Naive thymus-derived CD4-positive, alpha-beta T cell (primary cell): ENCODE results near the gene ARPP19. TPM values are rescaled to one million over a fixed set of nuclear protein-coding genes. Genes with fewer than 3 reads are reported as not detected.

Experiments
- ATAC-seq: fragments of 150-1000 bp; cut with Tn5 transposase; 2 replicates; pipeline ENCODE4 v1.10.0; 2021; ENCODE audit warnings: mild to moderate bottlenecking, moderate library complexity
- CTCF ChIA-PET: fragments of 350-600 bp; sonication (Branson Sonifier 250); formaldehyde crosslinking; loops from one replicate; lab custom pipeline; 2021; ENCODE audit warnings: antibody characterized with exemption; lab: Charles Lee
- POLR2A ChIA-PET: fragments of 350-600 bp; sonication (Branson Sonifier 250); formaldehyde crosslinking; loops from one replicate; lab custom pipeline; 2021; ENCODE audit warnings: antibody characterized with exemption, inconsistent platforms; lab: Charles Lee
- DNase-seq, 9 donors: peaks; one replicate each; pipeline versions ENCODE4 v3.0.0 to v3.0.0-alpha.2; 2020 to 2022; ENCODE audit warnings: mixed read lengths in 1 of 9
- H3K27ac ChIP-seq: one replicate; pipeline ENCODE4 v1.7.0; 2013; ENCODE audit warnings: mild to moderate bottlenecking, low read depth, low read length, moderate library complexity
- H3K27me3 ChIP-seq, 2 donors: one replicate each; pipeline ENCODE4 v1.7.0; 2013; ENCODE audit warnings: low read length in 2 of 2, mild to moderate bottlenecking in 2 of 2, moderate library complexity in 2 of 2; ENCODE audit not compliant: control insufficient read depth in 2 of 2, insufficient read depth in 2 of 2
- H3K36me3 ChIP-seq, 3 experiments: 1 replicate in 2 of 3; 2 replicates in 1 of 3; pipeline ENCODE4 v1.7.0; 2013; ENCODE audit warnings: low read length in 3 of 3, mild to moderate bottlenecking in 3 of 3, moderate library complexity in 1 of 3; ENCODE audit not compliant: insufficient read depth in 3 of 3, control insufficient read depth in 2 of 3
- H3K4me1 ChIP-seq, 2 donors: one replicate each; pipeline ENCODE4 v1.7.0; 2013; ENCODE audit warnings: low read length in 2 of 2, mild to moderate bottlenecking in 2 of 2, moderate library complexity in 1 of 2; ENCODE audit not compliant: control insufficient read depth in 2 of 2, insufficient read depth in 2 of 2
- H3K4me3 ChIP-seq: 2 replicates; pipeline ENCODE4 v1.7.0; 2013; ENCODE audit warnings: mild to moderate bottlenecking, low read length
- H3K9me3 ChIP-seq, 3 experiments: 1 replicate in 2 of 3; 2 replicates in 1 of 3; pipeline ENCODE4 v1.7.0; 2013; ENCODE audit warnings: low read length in 3 of 3; ENCODE audit not compliant: control insufficient read depth in 2 of 3
- H3K27ac Mint-ChIP-seq, 9 donors: one replicate each; pipeline ENCODE4 v1.8.0; 2020 to 2022; ENCODE audit warnings: mixed read lengths in 9 of 9, mild to moderate bottlenecking in 8 of 9, moderate library complexity in 5 of 9, inconsistent platforms in 2 of 9
- H3K27me3 Mint-ChIP-seq, 5 donors: one replicate each; pipeline ENCODE4 v1.8.0; 2021 to 2022; ENCODE audit warnings: mixed read lengths in 5 of 5, mild to moderate bottlenecking in 1 of 5
- H3K36me3 Mint-ChIP-seq, 5 donors: one replicate each; pipeline ENCODE4 v1.8.0; 2020 to 2022; ENCODE audit warnings: mixed read lengths in 5 of 5, mild to moderate bottlenecking in 3 of 5, inconsistent platforms in 1 of 5
- H3K4me1 Mint-ChIP-seq, 7 donors: one replicate each; pipeline ENCODE4 v1.8.0; 2020 to 2022; ENCODE audit warnings: mixed read lengths in 7 of 7, mild to moderate bottlenecking in 3 of 7, inconsistent platforms in 1 of 7
- H3K4me3 Mint-ChIP-seq, 10 donors: one replicate each; pipeline ENCODE4 v1.8.0; 2020 to 2022; ENCODE audit warnings: mild to moderate bottlenecking in 10 of 10, mixed read lengths in 10 of 10, moderate library complexity in 6 of 10, inconsistent platforms in 2 of 10
- H3K9me3 Mint-ChIP-seq, 11 donors: one replicate each; pipeline ENCODE4 v1.8.0; 2020 to 2022; ENCODE audit warnings: mixed read lengths in 11 of 11, mild to moderate bottlenecking in 4 of 11, inconsistent platforms in 1 of 11, moderate library complexity in 1 of 11
- intact Hi-C, 2 donors: fragments of 100-400 bp; cut with micrococcal nuclease; formaldehyde crosslinking; loops; one replicate each; pipeline ENCODE4 v1.15.1; 2023
- polyA plus RNA-seq, 2 donors: library from polyadenylated mRNA; unstranded; fragments of 300-500 nt; fragmentation: Illumina TruSeq; gene quantifications; one replicate each; pipeline ENCODE4 v1.2.3, GENCODE V29; 2021
- total RNA-seq, 6 experiments: library from RNA in 5 of 6; stranded (reverse) in 5 of 6; gene quantifications; 1 replicate in 5 of 6; 2 replicates in 1 of 6; pipeline ENCODE4 v1.2.3 and lab custom pipeline; 2021 to 2026

ARPP19 gene
- total and polyA plus RNA-seq, 7 experiments from 2014 or later = 30.4 to 148 (median 105) TPM

DNA sequence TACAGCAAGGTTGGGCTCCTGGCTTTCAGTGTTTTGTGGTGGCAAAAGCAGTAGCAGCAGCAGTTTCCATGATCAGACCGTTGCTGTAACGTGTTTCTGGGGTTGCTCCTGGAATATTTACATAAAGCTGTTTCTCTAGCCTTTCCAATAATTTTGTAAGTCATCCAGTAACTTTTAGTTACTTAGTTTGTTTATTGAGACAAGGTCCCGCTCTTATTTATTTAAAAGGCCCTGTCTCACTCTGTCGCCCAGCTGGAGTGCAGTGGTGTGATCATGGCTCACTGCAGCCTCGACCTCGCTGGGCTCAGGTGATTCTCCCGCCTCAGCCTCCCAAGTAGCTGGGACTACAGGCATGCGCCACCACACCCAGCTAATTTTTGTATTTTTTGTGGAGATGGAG is 31.4 kb downstream of the ARPP19 start:
- no peak overlapping the region for H3K4me3 ChIP-seq
- Mint-ChIP-seq H3K4me3 (no peak overlapping the region), H3K36me3 (peaks cover 0 to 11% (median 0%) of the 10 kb centered on the region in 5 donors), H3K27ac (no peak overlapping the region), H3K4me1 (peaks cover 0 to 9% (median 0%) of the 10 kb centered on the region in 7 donors), H3K9me3 (peaks cover 0 to 23% (median 0%) of the 10 kb centered on the region in 11 donors), H3K27me3 (peaks cover 0 to 13% (median 4%) of the 10 kb centered on the region in 5 donors)
- CTCF ChIA-PET = interaction anchor here (0.8 kb wide), 1 partner anchor 9 kb away, joined by 3 read pairs; the partner anchor contains the start of gene MYO5A
- ATAC-seq (no peak), DNase-seq (no peak)
- H3K27ac ChIP-seq = no peak overlapping the region
- intact Hi-C loops = no loop called here
- POLR2A ChIA-PET = no interaction called here
- H3K27me3 ChIP-seq = no peaks in the 10 kb centered on the region
- no peaks in the 10 kb centered on the region for H3K36me3 ChIP-seq
- no peaks in the 10 kb centered on the region for H3K4me1 ChIP-seq
- no peaks in the 10 kb centered on the region for H3K9me3 ChIP-seq

- Mint-ChIP-seq H3K27ac (no peak overlapping the region), H3K27me3 (peaks cover 0 to 28% (median 4%) of the 10 kb centered on the region in 5 donors), H3K4me1 (peaks cover 14 to 25% (median 16%) of the 10 kb centered on the region in 7 donors), H3K4me3 (no peak overlapping the region), H3K36me3 (peaks cover 0 to 4% (median 0%) of the 10 kb centered on the region in 5 donors), H3K9me3 (peaks cover 0 to 2% (median 0%) of the 10 kb centered on the region in 11 donors)
- H3K9me3 ChIP-seq = no peaks in the 10 kb centered on the region
- intact Hi-C loops = no loop called here
- ATAC-seq (no peak), DNase-seq (no peak)
- peaks cover 9 to 11% of the 10 kb centered on the region in 2 donors for H3K4me1 ChIP-seq
- CTCF ChIA-PET = interaction anchor here (0.5 to 0.6 kb wide), 2 partner anchors 54 to 136 kb away, joined by 3 read pairs; no protein-coding TSS in a partner anchor
- H3K4me3 ChIP-seq = no peak overlapping the region
- H3K27me3 ChIP-seq = no peaks in the 10 kb centered on the region
- POLR2A ChIA-PET = interaction anchor here (0.9 kb wide), 1 partner anchor 24 kb away, joined by 3 read pairs; no protein-coding TSS in a partner anchor
- H3K27ac ChIP-seq = no peak overlapping the region
- no peaks in the 10 kb centered on the region for H3K36me3 ChIP-seq
Observed at GRCh38 chr15:52532427-52532826, 36.4 kb downstream of the ARPP19 start.

DNA sequence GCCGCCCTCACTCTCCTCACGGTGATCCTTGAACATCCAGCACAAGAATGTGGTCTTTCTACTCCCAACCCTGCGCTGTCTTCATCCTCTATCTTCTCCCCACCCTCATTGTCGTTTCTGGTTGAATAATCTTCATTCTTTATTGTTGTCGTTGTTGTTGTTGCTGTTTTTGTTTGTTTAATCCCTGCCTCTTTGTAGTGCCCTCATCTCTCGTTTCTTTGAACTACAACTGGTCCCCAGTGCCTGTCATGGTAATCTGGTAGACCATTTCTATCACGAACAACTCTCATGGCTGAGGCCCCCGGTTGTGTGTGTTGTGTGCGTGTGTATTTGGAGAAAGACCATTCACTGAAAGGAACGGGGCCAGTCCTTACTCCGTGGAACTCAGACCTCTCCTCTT is 38.9 kb downstream of the ARPP19 start:
- Histone ChIP-seq H3K27me3 (no peaks in the 10 kb centered on the region), H3K9me3 (no peaks in the 10 kb centered on the region), H3K4me1 (peaks cover 11 to 12% of the 10 kb centered on the region in 2 donors), H3K27ac (no peak overlapping the region), H3K4me3 (peak overlapping the region; percentile 60), H3K36me3 (no peaks in the 10 kb centered on the region)
- peaks cover 0 to 9% (median 0%) of the 10 kb centered on the region in 5 donors for H3K36me3 Mint-ChIP-seq
- DNase-seq (no peak), ATAC-seq (no peak)
- CTCF ChIA-PET = no interaction called here
- intact Hi-C loops = loop anchor here (1.0 to 5.0 kb wide), 14 partner anchors 39 to 703 kb away; partner anchors contain the start of genes ARPP19 (in 1 of the 2), ATOSA (in 1 of the 2) and TMOD3 (in 1 of the 2)
- POLR2A ChIA-PET = interaction anchor here (1.4 kb wide), 1 partner anchor 149 kb away, joined by 7 read pairs; the partner anchor contains the start of gene ATOSA
- H3K27me3 Mint-ChIP-seq = peaks cover 0 to 28% (median 0%) of the 10 kb centered on the region in 5 donors
- peak overlapping the region; percentile 72 to 94 (median 89) for H3K4me3 Mint-ChIP-seq
- H3K27ac Mint-ChIP-seq = peak overlapping the region; percentile 38 to 87 (median 74)
- H3K4me1 Mint-ChIP-seq = peaks cover 22 to 34% (median 25%) of the 10 kb centered on the region in 7 donors
- no peaks in the 10 kb centered on the region for H3K9me3 Mint-ChIP-seq

GRCh38 chr15:52529341-52529924 is 39.4 kb downstream of the ARPP19 start:
- peak overlapping the region; percentile 67 for H3K27ac ChIP-seq
- no peaks in the 10 kb centered on the region for H3K9me3 ChIP-seq
- peaks cover 0 to 9% (median 0%) of the 10 kb centered on the region in 5 donors for H3K36me3 Mint-ChIP-seq
- H3K4me3 ChIP-seq = peak overlapping the region; percentile 60
- intact Hi-C loops = loop anchor here (1.0 to 5.0 kb wide), 14 partner anchors 40 to 702 kb away; partner anchors contain the start of genes ARPP19 (in 1 of the 2), ATOSA (in 1 of the 2) and TMOD3 (in 1 of the 2)
- H3K27me3 ChIP-seq = no peaks in the 10 kb centered on the region
- ATAC-seq (no peak), DNase-seq (peak in 3 of 9 donors; percentile 12 to 30 (median 27))
- peaks cover 0 to 26% (median 0%) of the 10 kb centered on the region in 5 donors for H3K27me3 Mint-ChIP-seq
- POLR2A ChIA-PET = interaction anchor here (0.7 to 1.4 kb wide), 2 partner anchors 149 to 198 kb away, joined by 3 to 7 read pairs; partner anchors contain the start of gene ATOSA
- H3K36me3 ChIP-seq = no peaks in the 10 kb centered on the region
- H3K27ac Mint-ChIP-seq = peak overlapping the region; percentile 38 to 87 (median 74)
- H3K4me1 ChIP-seq = peaks cover 11 to 12% of the 10 kb centered on the region in 2 donors
- CTCF ChIA-PET = no interaction called here
- H3K4me1 Mint-ChIP-seq = peaks cover 22 to 37% (median 25%) of the 10 kb centered on the region in 7 donors
- no peaks in the 10 kb centered on the region for H3K9me3 Mint-ChIP-seq
- H3K4me3 Mint-ChIP-seq = peak overlapping the region; percentile 72 to 94 (median 89)

DNA sequence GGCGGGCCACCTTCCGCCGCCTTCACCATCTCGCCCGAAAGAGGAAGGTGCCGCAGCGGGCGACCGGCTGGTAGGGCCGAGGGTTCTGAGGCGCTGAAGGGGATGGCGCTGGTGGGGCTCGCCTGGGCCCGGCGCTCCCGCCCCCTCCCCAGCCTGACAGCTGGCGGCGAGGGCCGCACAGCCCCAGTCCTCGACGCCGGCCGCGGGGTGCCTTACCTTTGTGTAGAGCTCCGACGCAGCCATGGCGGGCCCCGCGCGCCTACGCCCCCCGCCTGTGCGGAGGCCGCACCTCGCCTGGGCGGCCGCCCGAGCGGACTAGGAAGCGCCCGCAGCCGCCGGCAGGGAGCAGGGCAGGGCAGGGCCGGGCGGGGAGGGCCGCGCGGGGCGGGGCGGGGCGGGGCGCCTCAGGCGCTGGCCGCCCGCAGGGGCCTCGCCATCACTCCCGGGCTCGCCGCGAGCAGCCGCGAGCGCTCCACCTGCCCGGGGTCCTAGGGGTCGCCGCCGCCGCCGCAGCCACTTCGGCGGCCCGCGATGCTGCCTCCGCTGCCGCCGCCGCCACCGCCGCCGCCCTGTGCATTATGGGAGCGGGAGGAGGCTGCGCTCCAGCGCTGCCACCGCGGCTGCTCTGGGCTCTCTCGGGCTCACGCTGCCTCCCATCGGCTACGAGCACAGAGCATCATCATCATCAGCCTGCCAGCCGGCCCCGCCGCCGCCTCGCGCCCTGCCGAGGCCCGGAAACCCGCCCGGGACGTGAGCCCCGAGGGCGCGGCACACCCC is 40.1 kb downstream of the ARPP19 start, which contains the start of gene MYO5A:
Gene MYO5A (minus strand): TSS at position 317 of the 777 bp plus-strand sequence. CDS start 74 bp downstream, at position 243.
- ATAC-seq (peak; percentile 93), DNase-seq (peak; percentile 72 to 82 (median 80))
- H3K27ac Mint-ChIP-seq = peak within 1 kb of the TSS; percentile 68 to 96 (median 90)
- peaks cover 0 to 10% (median 0%) of the 10 kb centered on the region in 5 donors for H3K36me3 Mint-ChIP-seq
- H3K9me3 ChIP-seq = no peaks in the 10 kb centered on the region
- H3K27ac ChIP-seq = peak within 1 kb of the TSS; percentile 69
- intact Hi-C loops = loop anchor here (1.0 to 5.0 kb wide), 16 partner anchors 10 to 701 kb away; partner anchors contain the start of genes ARPP19 (in 1 of the 2), ATOSA (in 1 of the 2) and TMOD3 (in 1 of the 2)
- H3K27me3 Mint-ChIP-seq = peaks cover 0 to 25% (median 0%) of the 10 kb centered on the region in 5 donors
- POLR2A ChIA-PET = interaction anchor here (0.7 to 1.4 kb wide), 6 partner anchors 30 to 197 kb away, joined by 3 to 7 read pairs (median 4); partner anchors contain the start of gene ATOSA
- peak within 1 kb of the TSS; percentile 60 for H3K4me3 ChIP-seq
- H3K9me3 Mint-ChIP-seq = no peaks in the 10 kb centered on the region
- peak within 1 kb of the TSS; percentile 87 to 96 (median 93) for H3K4me3 Mint-ChIP-seq
- CTCF ChIA-PET = interaction anchor here (1.3 to 1.5 kb wide), 3 partner anchors 9 to 47 kb away, joined by 3 read pairs; no protein-coding TSS in a partner anchor
- H3K4me1 Mint-ChIP-seq = peaks cover 22 to 42% (median 29%) of the 10 kb centered on the region in 7 donors
- H3K27me3 ChIP-seq = no peaks in the 10 kb centered on the region
- peaks cover 11 to 12% of the 10 kb centered on the region in 2 donors for H3K4me1 ChIP-seq
- H3K36me3 ChIP-seq = no peaks in the 10 kb centered on the region
